ENCODE results near the gene AGAP4.
"Not testable (repeated sequence)": the region's sequence is repeated elsewhere in the genome, so short reads cannot be mapped to it uniquely, and the experiment has no call there.

The AGAP4 gene

GRCh38 chr10:45790694-45791426 is 56.4 kb downstream of the AGAP4 start:
- DNase-seq (ENCODE audit: low spot score) = not testable (repeated sequence)

- DNase-seq (ENCODE audit: low spot score) = not testable (repeated sequence)
Measured at GRCh38 chr10:45789991-45790390, 57.3 kb downstream of the AGAP4 start.

- not testable (repeated sequence) for DNase-seq (ENCODE audit: low spot score)
Measured at GRCh38 chr10:45787212-45787741, 60.0 kb downstream of the AGAP4 start.

- not testable (repeated sequence) for DNase-seq (ENCODE audit: low spot score)
Measured at GRCh38 chr10:45786217-45786616, 61.1 kb downstream of the AGAP4 start.
